Cortex of kidney (tissue), 1 donor: Measurements from ENCODE around the gene HCRTR1.

ENCODE experiments used
- DNase-seq: peaks from one replicate; lab custom pipeline; 2025; lab: John Stamatoyannopoulos, UW

HCRTR1 gene

DNA sequence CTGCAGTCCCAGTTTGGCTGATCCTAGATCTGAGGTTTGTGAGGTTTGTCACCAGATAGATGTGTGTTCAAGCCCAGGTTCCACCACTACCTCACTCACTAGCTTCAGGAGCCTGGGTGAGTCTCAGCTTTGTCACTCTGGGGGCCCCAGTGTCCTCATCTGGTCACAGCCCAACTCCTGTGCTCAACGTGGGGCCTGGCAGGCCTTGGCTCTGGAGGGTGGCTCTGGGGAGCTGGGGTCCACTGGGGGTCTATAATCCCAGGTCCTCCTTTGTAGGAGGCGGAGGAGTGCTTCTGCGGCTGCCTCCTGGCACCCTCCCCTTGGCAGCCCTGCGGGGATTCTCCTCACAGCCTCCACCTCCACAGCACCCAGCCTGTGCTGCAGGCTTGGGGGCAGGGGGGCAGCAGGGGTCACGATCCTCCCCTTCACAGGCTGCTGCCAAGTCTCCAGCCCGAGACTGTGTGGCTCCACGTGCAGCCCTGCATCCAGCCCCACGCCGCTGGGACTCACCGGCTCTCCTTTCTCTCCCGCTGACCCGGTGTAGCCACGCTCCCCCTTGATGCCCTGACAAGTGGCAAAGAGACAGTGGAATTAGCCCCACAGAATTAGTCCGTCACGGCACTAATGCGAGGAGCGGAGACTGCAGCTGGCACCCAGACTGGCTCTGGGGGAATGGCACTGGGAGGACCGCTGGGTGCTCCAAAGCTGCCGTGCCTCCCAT lies 49.7 kb downstream of the HCRTR1 start:
- DNase-seq, result no peak

DNA sequence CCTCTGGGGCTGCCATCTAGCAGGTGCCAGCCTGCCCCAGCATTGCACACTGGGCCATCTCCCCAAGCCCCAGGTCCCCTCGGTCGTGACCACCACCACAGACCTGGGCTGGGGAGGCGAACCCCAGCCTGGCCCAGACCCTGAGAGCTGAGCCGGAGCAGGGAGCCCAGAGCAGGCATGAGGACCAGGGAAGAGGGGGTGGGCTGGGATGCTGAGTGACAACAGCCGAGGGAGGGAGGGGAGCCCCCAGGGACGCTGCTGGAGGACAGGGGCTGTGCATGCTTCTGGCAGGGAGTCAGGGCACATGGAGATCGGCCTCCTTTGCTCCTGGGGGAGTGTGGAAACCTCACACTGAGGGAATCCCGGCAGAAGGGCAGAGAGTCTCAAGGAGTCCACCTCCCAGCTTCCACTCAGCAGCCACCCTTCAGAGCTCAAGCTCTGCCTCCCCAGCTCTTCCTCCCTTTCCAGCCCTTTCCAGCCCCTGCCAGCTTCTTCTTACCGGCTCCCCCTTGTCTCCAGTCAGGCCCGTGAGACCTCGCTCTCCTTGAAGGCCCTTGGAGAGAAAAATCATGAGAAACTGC lies 50.9 kb downstream of the HCRTR1 start:
- no peak for DNase-seq

DNA sequence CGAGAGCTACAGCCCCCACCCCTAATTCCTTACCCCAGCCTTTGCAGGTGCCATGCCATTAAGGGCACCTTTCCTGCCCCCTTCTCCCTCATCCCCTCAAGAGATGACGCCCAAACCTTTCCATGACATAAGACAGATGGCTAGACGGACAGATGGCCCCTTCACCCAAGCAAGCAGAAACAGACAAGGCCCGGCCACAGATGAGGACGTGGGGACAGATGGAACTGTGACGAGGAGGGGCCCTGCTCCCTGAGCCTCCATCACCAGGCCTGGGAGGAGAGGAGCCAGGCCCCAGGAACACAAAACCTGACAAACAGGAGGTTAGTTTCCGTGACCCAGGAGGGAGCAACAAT lies 51.9 kb downstream of the HCRTR1 start:
- no peak for DNase-seq

DNA sequence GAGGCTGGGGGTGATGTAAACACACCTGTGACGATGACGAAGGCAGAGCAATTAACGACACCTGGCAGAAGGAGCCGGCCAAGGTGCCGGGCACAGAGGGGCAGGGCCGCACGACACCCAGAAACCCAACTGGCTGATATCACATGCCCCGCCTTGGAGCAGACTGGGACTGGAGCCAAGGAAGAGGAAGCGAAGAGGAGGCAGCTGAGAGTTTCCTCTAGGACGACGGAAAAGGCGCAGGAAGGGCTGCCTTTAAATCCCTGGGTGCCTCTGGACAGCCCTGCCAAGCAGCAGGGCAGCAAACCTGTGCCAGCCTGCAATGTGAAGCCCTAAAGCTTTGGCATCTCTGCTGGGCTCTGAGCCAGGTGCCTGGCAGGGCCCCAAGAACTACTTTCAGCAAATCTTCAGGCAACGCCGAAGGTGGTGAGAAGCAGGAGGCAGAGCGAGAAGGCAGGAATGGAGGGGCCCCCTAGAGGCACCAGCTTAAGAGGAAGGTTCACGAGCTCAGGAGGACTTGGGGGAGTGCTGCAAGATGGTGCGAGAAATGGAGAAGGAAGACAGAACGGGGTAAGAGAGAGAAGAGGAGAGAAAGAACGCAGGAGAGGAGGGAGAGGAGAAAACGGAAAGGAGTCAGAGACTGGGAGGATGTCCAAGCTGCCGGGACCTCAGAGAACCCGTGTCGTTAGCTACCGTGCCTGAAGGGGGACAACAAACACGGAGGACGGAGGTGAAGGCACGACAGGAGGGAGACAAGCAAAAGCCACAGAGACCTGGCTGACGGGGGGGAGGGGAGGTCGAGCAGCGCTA lies 52.5 kb downstream of the HCRTR1 start:
- DNase-seq, result no peak

DNA sequence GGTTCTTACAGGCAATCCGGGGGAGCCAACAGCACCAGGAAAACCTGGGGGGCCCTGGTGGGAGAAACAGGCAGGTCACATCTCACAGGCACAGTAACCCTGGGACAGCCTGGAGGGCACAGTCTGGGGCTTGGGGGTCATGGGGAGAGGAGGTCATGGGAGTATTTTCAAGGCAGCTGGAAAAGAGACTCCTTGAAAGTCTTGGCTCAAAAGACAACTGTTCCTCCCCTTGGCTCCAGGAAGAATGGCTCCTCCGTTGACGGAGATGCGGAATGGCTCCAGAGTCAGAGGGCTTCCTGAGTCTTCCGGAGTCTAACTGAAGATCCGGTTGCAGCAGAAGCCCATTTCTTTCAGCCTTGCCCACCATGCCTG lies 53.1 kb downstream of the HCRTR1 start:
- DNase-seq, result no peak

DNA sequence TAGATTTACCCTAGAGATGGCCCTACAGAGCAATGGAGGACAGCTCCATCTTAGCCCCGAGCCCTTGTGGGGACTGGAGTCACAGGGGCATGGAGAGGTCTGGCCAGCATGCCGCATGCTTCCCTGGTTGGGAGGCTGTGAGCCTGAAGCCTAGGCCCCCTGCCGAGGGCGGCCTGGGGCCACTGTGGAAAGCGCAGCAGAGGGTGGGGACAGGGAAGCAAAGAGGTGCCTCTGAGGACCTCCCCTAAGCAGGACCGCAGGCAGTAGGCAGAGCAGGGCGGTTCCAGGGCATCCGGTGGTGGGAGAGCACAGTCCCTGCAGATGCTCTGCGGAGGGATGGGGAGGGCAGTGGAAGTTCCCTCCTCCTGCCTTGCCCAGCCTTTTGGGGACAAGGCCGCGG lies 53.7 kb downstream of the HCRTR1 start:
- no peak for DNase-seq

DNA sequence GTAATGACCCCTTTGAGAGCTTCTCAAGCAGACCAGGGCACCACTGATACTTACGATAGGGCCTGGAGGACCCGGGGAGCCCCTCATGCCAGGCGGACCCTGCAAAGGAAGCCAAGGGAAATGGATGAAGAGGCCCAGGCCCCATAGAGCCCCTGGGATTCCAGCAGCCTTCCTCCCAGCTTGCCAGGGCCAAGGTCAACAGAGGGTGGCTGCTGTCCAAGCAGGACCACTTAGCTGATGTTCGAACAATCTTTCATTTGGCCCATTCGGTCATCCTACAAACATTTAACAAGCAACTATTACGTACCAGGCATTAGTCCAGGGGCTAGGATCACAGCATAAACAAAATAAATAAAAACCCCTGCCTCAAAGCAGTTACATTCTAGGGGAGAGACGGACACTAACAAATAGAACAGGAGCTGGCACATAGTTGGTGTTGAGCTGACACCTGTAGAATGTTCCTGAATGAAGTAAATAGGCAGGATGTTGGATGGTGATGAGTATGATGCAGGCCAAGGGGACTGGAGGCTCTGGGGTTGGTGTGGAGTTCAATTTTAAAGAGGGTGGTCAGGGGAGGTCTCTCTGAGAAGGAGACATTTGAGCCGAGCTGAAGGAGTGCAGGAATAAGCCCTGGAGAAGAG lies 54.2 kb downstream of the HCRTR1 start:
- DNase-seq, result no peak

DNA sequence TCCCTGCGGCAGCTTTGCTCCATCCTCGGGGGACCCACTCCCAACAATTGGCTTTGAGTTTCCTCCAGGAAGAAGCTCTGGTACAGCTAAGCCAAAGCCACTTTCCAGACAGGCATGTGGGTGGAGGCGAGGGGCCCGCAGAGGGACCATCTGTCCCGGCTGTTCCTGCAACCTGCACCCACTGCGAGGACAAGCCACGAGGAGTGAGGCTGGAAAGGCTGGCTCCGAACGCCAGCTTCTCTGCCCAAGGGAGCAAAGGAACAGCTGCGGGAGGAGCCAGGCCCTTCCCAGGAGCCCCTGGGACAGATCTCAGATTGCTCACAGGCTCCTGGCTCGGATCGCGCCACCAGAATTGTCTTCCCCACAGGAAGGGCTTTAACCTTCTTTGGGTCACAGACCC lies 55.5 kb downstream of the HCRTR1 start:
- DNase-seq, result no peak

DNA sequence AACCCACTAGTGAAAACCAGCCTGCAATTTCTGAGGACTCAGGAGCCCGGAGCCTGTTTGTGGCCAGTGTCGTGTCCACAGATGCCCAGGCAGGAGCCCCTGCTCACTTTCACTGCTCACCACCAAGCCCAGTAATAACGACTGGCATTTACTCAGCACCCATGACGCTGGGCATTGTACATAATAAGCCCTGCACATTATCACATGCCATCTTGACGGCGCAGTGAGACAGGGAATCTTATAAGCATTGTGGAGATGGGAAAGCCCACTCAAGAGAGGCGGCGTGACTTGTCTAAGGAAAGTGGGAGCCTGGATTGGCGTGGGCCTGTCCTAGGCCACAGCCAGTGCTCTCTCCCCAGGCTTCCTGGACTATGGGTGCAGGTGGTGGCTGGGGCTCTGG lies 55.9 kb downstream of the HCRTR1 start:
- no peak for DNase-seq

DNA sequence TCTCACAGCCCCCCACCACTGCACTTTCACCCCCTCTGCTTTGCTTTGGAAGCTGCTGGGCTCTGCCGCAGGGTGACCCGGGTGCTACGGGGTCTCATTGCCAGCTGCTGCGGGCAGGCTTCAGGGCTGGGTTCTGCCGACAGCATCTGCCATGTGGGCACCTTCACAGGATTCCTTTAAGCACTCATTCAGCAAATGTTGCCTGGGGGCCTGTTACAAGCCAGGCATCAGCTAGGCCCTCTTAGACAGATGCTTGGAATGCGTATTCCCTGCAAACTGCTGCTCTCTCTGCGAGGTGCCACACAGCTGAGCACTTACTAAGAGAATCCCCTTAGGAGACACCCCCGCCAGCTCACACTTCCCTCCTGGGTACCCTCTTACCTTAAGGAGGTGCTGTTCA lies 57.1 kb downstream of the HCRTR1 start:
- no peak for DNase-seq

DNA sequence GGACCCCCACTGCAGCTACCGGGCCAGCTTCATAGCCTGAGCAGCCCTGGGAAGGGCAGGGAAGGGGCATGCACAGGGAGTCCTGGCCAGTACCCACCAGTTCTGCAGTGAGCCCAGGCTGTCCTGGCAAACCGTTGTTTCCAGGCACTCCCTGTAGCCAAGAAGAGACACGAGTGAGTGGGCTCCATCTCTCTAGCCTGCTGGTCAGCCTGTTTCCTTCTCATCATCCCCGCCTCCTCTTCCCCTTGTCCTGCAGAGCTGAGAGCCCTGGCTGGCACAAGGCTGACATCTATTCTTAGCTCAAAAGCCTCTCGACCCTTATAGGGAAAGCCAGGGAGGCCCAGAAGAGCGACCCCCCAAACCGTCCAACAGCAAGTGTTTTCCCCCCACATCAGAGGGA lies 57.7 kb downstream of the HCRTR1 start:
- DNase-seq, result no peak

DNA sequence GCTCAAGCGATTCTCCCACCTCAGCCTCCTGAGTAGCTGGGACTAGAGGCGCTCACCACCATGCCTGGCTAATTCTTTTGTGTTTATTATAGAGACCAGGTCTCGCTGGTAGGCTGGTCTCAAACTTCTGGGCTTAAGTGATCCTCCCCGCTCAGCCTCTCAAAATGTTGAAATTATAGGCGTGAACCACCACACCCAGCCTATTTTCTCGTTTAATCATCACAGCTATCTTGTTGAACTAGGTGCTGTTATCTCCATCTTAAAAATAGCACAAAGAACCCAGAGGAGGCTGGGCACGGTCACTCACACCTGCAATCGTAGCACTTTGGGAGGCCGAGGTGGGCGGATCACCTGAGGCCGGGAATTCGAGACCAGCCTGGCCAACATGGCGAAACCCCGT lies 58.3 kb downstream of the HCRTR1 start:
- DNase-seq, result no peak
